B cell (primary cell): Measurements from ENCODE around the gene ZC3HAV1.

ENCODE experiments used
- CTCF ChIP-seq: fragments of 200-600 bp; IDR thresholded peaks from one replicate; pipeline ENCODE4 v1.8.0; 2022; ENCODE audit warnings: antibody characterized with exemption, mild to moderate bottlenecking
- EZH2 ChIP-seq: IDR thresholded peaks from 2 replicates; pipeline ENCODE4 v1.6.1; 2012; ENCODE audit warnings: borderline replicate concordance, low read depth, mild to moderate bottlenecking, moderate library complexity, low read length; ENCODE audit not compliant: insufficient read depth, poor library complexity, severe bottlenecking

- TF ChIP-seq CTCF (no peak), EZH2 (no peak)
Measured at GRCh38 chr7:139087212-139087611, 22.3 kb downstream of the ZC3HAV1 start.
